Choroid plexus epithelial cell (primary cell): ENCODE results near the gene RPL27.

Experiments
- DNase-seq: peaks from one replicate; pipeline ENCODE4 v3.0.0-alpha.2; 2010; ENCODE audit warnings: low read depth
- H3K4me3 ChIP-seq: 2 replicates; pipeline ENCODE4 v1.5.1; 2011; ENCODE audit warnings: low read depth, mild to moderate bottlenecking, control low read depth, low read length, moderate library complexity
- TF ChIP-seq, protein P1 (sequence below): conservative IDR thresholded peaks from 2 replicates; pipeline ENCODE4 v1.5.1; 2011; ENCODE audit warnings: low read depth, mild to moderate bottlenecking, control low read depth, inconsistent platforms, low read length, moderate library complexity

The RPL27 gene

GRCh38 chr17:43018932-43019331, 20.7 kb downstream of the RPL27 start:
- TF ChIP-seq, protein P1, sequence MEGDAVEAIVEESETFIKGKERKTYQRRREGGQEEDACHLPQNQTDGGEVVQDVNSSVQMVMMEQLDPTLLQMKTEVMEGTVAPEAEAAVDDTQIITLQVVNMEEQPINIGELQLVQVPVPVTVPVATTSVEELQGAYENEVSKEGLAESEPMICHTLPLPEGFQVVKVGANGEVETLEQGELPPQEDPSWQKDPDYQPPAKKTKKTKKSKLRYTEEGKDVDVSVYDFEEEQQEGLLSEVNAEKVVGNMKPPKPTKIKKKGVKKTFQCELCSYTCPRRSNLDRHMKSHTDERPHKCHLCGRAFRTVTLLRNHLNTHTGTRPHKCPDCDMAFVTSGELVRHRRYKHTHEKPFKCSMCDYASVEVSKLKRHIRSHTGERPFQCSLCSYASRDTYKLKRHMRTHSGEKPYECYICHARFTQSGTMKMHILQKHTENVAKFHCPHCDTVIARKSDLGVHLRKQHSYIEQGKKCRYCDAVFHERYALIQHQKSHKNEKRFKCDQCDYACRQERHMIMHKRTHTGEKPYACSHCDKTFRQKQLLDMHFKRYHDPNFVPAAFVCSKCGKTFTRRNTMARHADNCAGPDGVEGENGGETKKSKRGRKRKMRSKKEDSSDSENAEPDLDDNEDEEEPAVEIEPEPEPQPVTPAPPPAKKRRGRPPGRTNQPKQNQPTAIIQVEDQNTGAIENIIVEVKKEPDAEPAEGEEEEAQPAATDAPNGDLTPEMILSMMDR, result no peak
- no peak overlapping the region for H3K4me3 ChIP-seq
- DNase-seq, result peak; percentile 66

- TF ChIP-seq, protein P1, result no peak
- H3K4me3 ChIP-seq, result peak overlapping the region; percentile 33
- peak; percentile 44 for DNase-seq
Observed at GRCh38 chr17:43019418-43019817, 21.2 kb downstream of the RPL27 start.

DNA sequence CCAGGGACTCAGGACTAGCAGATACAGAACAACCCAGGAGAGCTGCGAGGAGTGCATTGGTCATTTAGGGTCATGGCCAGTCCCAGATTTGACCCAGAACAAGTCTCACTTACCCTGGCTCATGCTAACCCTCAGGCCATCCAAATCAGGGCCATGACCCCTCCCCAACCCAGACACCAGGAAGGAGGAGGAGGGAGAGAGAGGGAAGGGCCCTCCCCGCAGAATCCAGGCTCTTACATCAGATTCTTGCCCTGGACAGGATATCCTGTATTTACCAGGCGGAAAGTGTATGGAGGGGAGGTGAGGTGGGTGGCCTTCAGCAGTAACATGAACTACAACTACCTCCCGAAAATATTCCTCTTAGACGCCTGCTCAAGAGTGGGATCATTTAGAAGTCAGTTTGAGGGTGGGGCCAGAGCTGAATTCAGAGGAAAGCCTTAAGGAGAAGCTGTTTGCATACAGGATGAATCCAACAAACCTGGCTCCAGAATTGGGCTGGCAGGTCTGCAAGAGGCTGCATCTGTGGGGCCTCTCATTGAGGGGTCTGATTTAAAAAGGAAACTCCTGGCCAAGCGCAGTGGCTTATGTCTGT, 21.9 kb downstream of the RPL27 start:
- H3K4me3 ChIP-seq, result peak overlapping the region; percentile 33
- TF ChIP-seq, protein P1, result no peak
- peak; percentile 42 for DNase-seq

DNA sequence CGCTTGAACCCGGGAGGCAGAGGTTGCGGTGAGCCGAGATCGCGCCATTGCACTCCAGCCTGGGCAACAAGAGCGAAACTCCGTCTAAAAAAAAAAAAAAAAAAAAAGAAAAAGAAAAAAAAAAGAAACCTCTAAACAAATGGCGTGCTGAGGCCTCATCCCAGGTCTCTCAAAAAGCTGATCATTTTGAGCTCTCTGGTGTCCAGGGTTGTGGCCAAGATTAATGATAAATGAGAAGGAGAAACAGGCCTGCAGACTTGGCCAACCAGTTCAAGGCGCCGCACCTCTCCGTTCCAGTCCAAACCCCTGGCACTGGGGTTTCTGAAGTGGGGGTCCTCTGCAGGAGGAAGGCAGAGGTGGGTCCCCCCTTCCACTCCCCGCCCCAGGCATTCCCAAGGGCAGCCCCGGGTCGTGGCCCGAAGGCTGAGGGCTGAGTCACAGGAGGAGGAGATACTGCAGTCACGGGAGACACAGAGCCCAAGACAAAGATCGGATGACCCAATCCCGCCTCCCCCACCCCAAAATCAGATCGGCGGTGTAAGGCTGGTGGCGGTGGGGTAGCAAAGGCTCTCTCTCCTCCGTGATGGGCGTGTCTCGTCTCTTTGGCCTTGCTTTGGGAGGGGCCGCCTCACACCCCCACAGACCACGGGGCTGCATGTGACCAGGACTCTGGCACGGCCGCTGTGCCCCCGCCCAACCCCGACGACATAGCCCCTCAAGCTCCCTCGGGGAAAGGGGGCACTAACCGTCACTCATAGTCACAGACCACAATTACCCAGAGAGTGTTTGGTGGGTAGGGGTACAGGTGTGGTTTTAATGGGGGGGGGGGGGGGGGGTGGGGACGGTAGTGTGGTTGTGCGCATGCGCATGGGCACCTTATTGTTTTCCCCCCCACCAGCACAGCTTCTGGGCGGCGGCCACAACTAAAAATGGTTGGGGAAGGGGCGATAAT, 22.8 kb downstream of the RPL27 start:
- DNase-seq, result peak; percentile 70
- TF ChIP-seq, protein P1, result no peak
- H3K4me3 ChIP-seq, result peak overlapping the region; percentile 100

GRCh38 chr17:43021741-43022512, 23.7 kb downstream of the RPL27 start, which contains the start of gene VAT1:
Gene VAT1 (minus strand): TSS chr17:43022385. CDS start chr17:43022322, 63 bp downstream.
- DNase-seq, result peak; percentile 79
- TF ChIP-seq, protein P1, result no peak
- H3K4me3 ChIP-seq, result peak within 1 kb of the TSS; percentile 100

GRCh38 chr17:43024407-43025289, 26.4 kb downstream of the RPL27 start, which contains the start of gene RND2:
Gene RND2 (plus strand): TSS chr17:43025231. CDS start chr17:43025348, 117 bp downstream.
- TF ChIP-seq, protein P1, result peak; percentile 90
- peak within 1 kb of the TSS; percentile 64 for H3K4me3 ChIP-seq
- DNase-seq, result peak; percentile 98
